GM19455 (cell line): ENCODE measurements around the gene RCAN2.

Experiments
- ATAC-seq: cut with Tn5 transposase; IDR thresholded peaks from one replicate; pipeline ENCODE4 v1.9.1; 2021; ENCODE audit not compliant: unreplicated experiment

The RCAN2 gene

GRCh38 chr6:46491201-46491627 is at the start of gene RCAN2:
Gene RCAN2, minus strand, starts transcription at chr6:46491449.
- ATAC-seq = peak; percentile 58

GRCh38 chr6:46539866-46540265 is 48.6 kb upstream of the RCAN2 start:
- no peak for ATAC-seq

- no peak for ATAC-seq
Measured at GRCh38 chr6:46538800-46539480, 47.7 kb upstream of the RCAN2 start.

GRCh38 chr6:46530896-46531295 is 39.6 kb upstream of the RCAN2 start:
- no peak for ATAC-seq

- ATAC-seq = no peak
Measured at GRCh38 chr6:46528961-46529750, 37.9 kb upstream of the RCAN2 start.

GRCh38 chr6:46526607-46527006 is 35.4 kb upstream of the RCAN2 start:
- ATAC-seq = no peak

GRCh38 chr6:46525583-46525982 is 34.3 kb upstream of the RCAN2 start:
- no peak for ATAC-seq

- no peak for ATAC-seq
Measured at GRCh38 chr6:46521464-46521971, 30.3 kb upstream of the RCAN2 start.

GRCh38 chr6:46517202-46517601 is 26.0 kb upstream of the RCAN2 start:
- ATAC-seq = no peak

GRCh38 chr6:46513533-46513932 is 22.3 kb upstream of the RCAN2 start:
- no peak for ATAC-seq

- no peak for ATAC-seq
Measured at GRCh38 chr6:46511320-46511719, 20.1 kb upstream of the RCAN2 start.

- ATAC-seq = no peak
Measured at GRCh38 chr6:46510651-46511050, 19.4 kb upstream of the RCAN2 start.

- no peak for ATAC-seq
Measured at GRCh38 chr6:46509981-46510510, 18.8 kb upstream of the RCAN2 start.

- ATAC-seq = no peak
Measured at GRCh38 chr6:46509063-46509462, 17.8 kb upstream of the RCAN2 start.

GRCh38 chr6:46507426-46507825 is 16.2 kb upstream of the RCAN2 start:
- ATAC-seq = no peak

- ATAC-seq = no peak
Measured at GRCh38 chr6:46505693-46506512, 14.7 kb upstream of the RCAN2 start.

- ATAC-seq = no peak
Measured at GRCh38 chr6:46504242-46504641, 13.0 kb upstream of the RCAN2 start.

GRCh38 chr6:46502486-46503119 is 11.4 kb upstream of the RCAN2 start:
- ATAC-seq = no peak

- no peak for ATAC-seq
Measured at GRCh38 chr6:46501136-46502089, 10.2 kb upstream of the RCAN2 start.

- no peak for ATAC-seq
Measured at GRCh38 chr6:46500382-46500781, 9.1 kb upstream of the RCAN2 start.
